HepG2 (cell line): ENCODE data around the gene SUPT6H. TPM values are rescaled to one million over a fixed set of nuclear protein-coding genes. Genes with fewer than 3 reads are reported as not detected.

ENCODE experiments used
- ATAC-seq: fragments of 200-7000 bp; cut with Tn5 transposase; 3 replicates; pipeline ENCODE4 v1.9.1; 2020; ENCODE audit warnings: mild to moderate bottlenecking, moderate library complexity
- BruUV-seq: library from RNA; stranded (reverse); fragments of 400-500 nt; replicated peaks from 2 replicates; lab custom pipeline; 2021; lab: Mats Ljungman, UMichigan
- CTCF ChIA-PET: fragments of 300-600 bp; formaldehyde crosslinking; extraction: SDS; loops from one replicate; lab custom pipeline; 2021; ENCODE audit warnings: low total read pairs, inconsistent platforms, low intra/inter-chr PET ratio; lab: Yijun Ruan, JAX
- POLR2A ChIA-PET: fragments of 350-600 bp; sonication (Branson Sonifier 250); formaldehyde crosslinking; loops from one replicate; lab custom pipeline; 2020; ENCODE audit warnings: antibody characterized with exemption, inconsistent platforms; lab: Yijun Ruan, JAX
- DNase-seq: peaks from one replicate; pipeline ENCODE4 v3.0.0-alpha.2; 2015; ENCODE audit warnings: low spot score
- FAIRE-seq: peaks from 3 replicates; lab custom pipeline; 2011; peaks lifted over from hg19 to GRCh38; lab: Jason Lieb, UNC
- H2AFZ ChIP-seq: one replicate; pipeline ENCODE4 v1.6.1; 2011; ENCODE audit warnings: low read length, inconsistent platforms
- H3K27ac ChIP-seq: fragments of 300-600 bp; 3 replicates; pipeline ENCODE4 v1.8.0; 2011; ENCODE audit warnings: mixed run types, mild to moderate bottlenecking, mixed read lengths, low read length, inconsistent platforms; ENCODE audit not compliant: insufficient read depth; ENCODE audit errors: extremely low read length
- H3K27me3 ChIP-seq, 2 experiments: fragments of 200-600 bp in 1 of 2; 2 replicates in 1 of 2; 3 replicates in 1 of 2; pipeline versions ENCODE4 v1.6.0 to v1.8.0; 2011; ENCODE audit warnings: low read length in 2 of 2, mild to moderate bottlenecking in 2 of 2, moderate library complexity in 2 of 2, inconsistent platforms in 1 of 2; ENCODE audit not compliant: insufficient read depth in 2 of 2, control insufficient read depth in 1 of 2
- H3K36me3 ChIP-seq, 2 experiments: fragments of 200-600 bp in 1 of 2; replicated peaks in 1 of 2; 2 replicates in 1 of 2; 3 replicates in 1 of 2; pipeline versions ENCODE4 v1.5.1 to v1.8.0; 2011; ENCODE audit warnings: low read length in 2 of 2, inconsistent platforms in 1 of 2; ENCODE audit not compliant: insufficient read depth in 2 of 2, control insufficient read depth in 1 of 2
- H3K4me1 ChIP-seq: 2 replicates; pipeline ENCODE4 v1.5.1; 2012; ENCODE audit warnings: low read length, inconsistent platforms; ENCODE audit not compliant: insufficient read depth
- H3K4me2 ChIP-seq: 2 replicates; pipeline ENCODE4 v1.6.0; 2011; ENCODE audit warnings: low read depth, low read length, inconsistent platforms
- H3K4me3 ChIP-seq, 3 experiments: fragments of 200-600 bp in 1 of 3; sonication (generic), shearing (Covaris generic) in 1 of 3; replicated peaks in 1 of 3; 2 replicates each; pipeline ENCODE4 v1.5.1; 2011 to 2016; ENCODE audit warnings: low read length in 3 of 3, inconsistent platforms in 2 of 3, low read depth in 2 of 3, mild to moderate bottlenecking in 2 of 3, control low read depth in 1 of 3, mixed read lengths in 1 of 3; ENCODE audit not compliant: insufficient read depth in 1 of 3
- H3K79me2 ChIP-seq: one replicate; pipeline ENCODE4 v1.6.1; 2011; ENCODE audit warnings: low read length, inconsistent platforms; ENCODE audit not compliant: insufficient read depth
- H3K9ac ChIP-seq: 2 replicates; pipeline ENCODE4 v1.6.0; 2011; ENCODE audit warnings: mild to moderate bottlenecking, low read depth, low read length, inconsistent platforms; ENCODE audit not compliant: insufficient read depth
- H3K9me3 ChIP-seq: 2 replicates; pipeline ENCODE4 v1.5.1; 2012; ENCODE audit warnings: mild to moderate bottlenecking, low read length
- H4K20me1 ChIP-seq: 2 replicates; pipeline ENCODE4 v1.6.0; 2011; ENCODE audit warnings: inconsistent platforms, mild to moderate bottlenecking, low read length, moderate library complexity; ENCODE audit not compliant: insufficient read depth
- ATF7-NPFF ChIP-seq: sonication (generic); formaldehyde crosslinking; IDR thresholded peaks from 2 replicates; pipeline ENCODE4 v1.8.1; 2023; ENCODE audit warnings: mild to moderate bottlenecking, low read depth, missing genetic modification reagents, moderate library complexity
- CBX5 ChIP-seq: sonication (generic); formaldehyde crosslinking; IDR thresholded peaks from 2 replicates; pipeline ENCODE4 v1.4.0; 2020; ENCODE audit warnings: missing genetic modification reagents, borderline replicate concordance
- ETV6 ChIP-seq: sonication (generic); formaldehyde crosslinking; conservative IDR thresholded peaks from 2 replicates; pipeline ENCODE4 v1.4.0; 2020; ENCODE audit warnings: missing genetic modification reagents
- HNF4A ChIP-seq: sonication (generic); formaldehyde crosslinking; IDR thresholded peaks from 2 replicates; pipeline ENCODE4 v1.4.0; 2020; ENCODE audit warnings: missing genetic modification reagents
- HNRNPLL ChIP-seq: fragments of 200-400 bp; formaldehyde crosslinking; IDR thresholded peaks from 2 replicates; pipeline ENCODE4 v1.6.1; 2017; ENCODE audit warnings: mild to moderate bottlenecking, low read depth, low read length; ENCODE audit not compliant: poor library complexity, severe bottlenecking
- KDM5B ChIP-seq: sonication (generic); formaldehyde crosslinking; IDR thresholded peaks from 2 replicates; pipeline ENCODE4 v1.4.0; 2020; ENCODE audit warnings: missing genetic modification reagents, mild to moderate bottlenecking, borderline replicate concordance
- LCORL ChIP-seq, 2 experiments: fragments of 450-650 bp in 1 of 2; sonication (generic) in 1 of 2; formaldehyde crosslinking in 1 of 2; IDR thresholded peaks; 2 replicates each; pipeline versions ENCODE4 v1.5.0 to v1.6.1; 2017 to 2020; ENCODE audit warnings: antibody characterized with exemption in 1 of 2, missing genetic modification reagents in 1 of 2
- SMAD9 ChIP-seq: sonication (generic); formaldehyde crosslinking; IDR thresholded peaks from 2 replicates; pipeline ENCODE4 v1.5.1; 2020; ENCODE audit warnings: mild to moderate bottlenecking, missing genetic modification reagents
- THAP7 ChIP-seq: sonication (generic); formaldehyde crosslinking; IDR thresholded peaks from 2 replicates; pipeline ENCODE4 v1.8.1; 2023; ENCODE audit warnings: mild to moderate bottlenecking, missing genetic modification reagents
- ZNF550 ChIP-seq: sonication (generic); formaldehyde crosslinking; IDR thresholded peaks from 2 replicates; pipeline ENCODE4 v1.4.0; 2020; ENCODE audit warnings: mild to moderate bottlenecking, missing genetic modification reagents, borderline replicate concordance
- ZNF761 ChIP-seq: sonication (generic); formaldehyde crosslinking; conservative IDR thresholded peaks from 2 replicates; pipeline ENCODE4 v1.4.0; 2020; ENCODE audit warnings: mild to moderate bottlenecking, missing genetic modification reagents
- WGBS: methylation state at CpG from one replicate; pipeline ENCODE4 v1.1.6; 2017; ENCODE audit warnings: low lambda C conversion rate; 5-methylcytosine and 5-hydroxymethylcytosine counted together
- in situ Hi-C: cut with HindIII; loops from 2 replicates; pipeline ENCODE4 v1.10.0; 2017; ENCODE audit warnings: low pct_unique_long_range_greater_than_20kb; ENCODE audit not compliant: extremely low pct_ligation_motif_present
- intact Hi-C: fragments of 100-400 bp; cut with micrococcal nuclease; formaldehyde crosslinking; loops from one replicate; pipeline ENCODE4 v1.10.0; 2022; ENCODE audit not compliant: unreplicated experiment
- polyA plus RNA-seq, 8 experiments: library from polyadenylated mRNA; depleted of rRNA in 3 of 8; stranded (reverse) in 7 of 8; unstranded in 1 of 8; fragments of >200 nt; fragmentation: Illumina TruSeq in 4 of 8; extraction: Trizol in 4 of 8; gene quantifications; 2 replicates each; pipeline versions ENCODE4 v1.2.1 to v1.2.3, GENCODE V29; 2011 to 2016; ENCODE audit warnings: low read depth in 4 of 8, missing spikeins in 1 of 8, mixed read lengths in 1 of 8; ENCODE audit not compliant: insufficient read depth in 1 of 8
- total RNA-seq, 5 experiments: library from RNA; depleted of rRNA; stranded (reverse); fragments of >200 nt; fragmentation: Illumina TruSeq; extraction: Trizol; gene quantifications; 2 replicates each; pipeline ENCODE4 v1.2.3, GENCODE V29; 2016; ENCODE audit warnings: low read depth in 1 of 5

Gene SUPT6H
- total and polyA plus RNA-seq, 2 of the 13 experiments (the other 11 are each of a cell fraction or from before 2014, with no cell fraction given), result 32.7 to 39.9 TPM

- TF ChIP-seq THAP7 (CRISPR knock-in tag) (no peak), ETV6 (CRISPR knock-in tag) (no peak; the same call in 1 of the 2 replicates)
Measured at GRCh38 chr17:28710861-28711722, 49.1 kb downstream of the SUPT6H start (continued).

DNA sequence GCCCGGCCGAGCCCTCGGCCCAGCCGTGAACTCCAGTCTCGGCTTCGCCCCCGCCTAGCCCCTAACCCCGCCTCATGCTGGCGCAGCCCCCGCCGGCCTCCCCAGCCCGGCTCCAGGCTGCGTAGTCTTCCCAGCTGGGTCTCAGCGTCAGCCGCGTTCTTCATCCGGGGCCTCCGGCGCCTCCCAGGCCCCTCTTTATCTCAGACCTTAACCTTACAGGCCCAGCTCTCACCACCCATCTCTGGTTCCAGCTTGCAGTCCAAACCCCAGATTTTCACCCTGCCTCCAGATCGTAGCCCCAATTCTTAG lies 49.7 kb downstream of the SUPT6H start, which contains the start of gene PROCA1:
TSS of gene PROCA1 (minus strand) at position 166 of the 309 bp plus-strand sequence. CDS start 228 bp downstream, outside the sequence.
- no peak for DNase-seq
- Histone ChIP-seq H3K27me3 (peaks cover 1 to 2% of the 10 kb centered on the region in 2 experiments; a peak in 2 of 5 replicates), H4K20me1 (no peaks in the 10 kb centered on the region), H3K4me3 (peak within 1 kb of the TSS; percentile 65 to 76 (median 67)), H3K79me2 (no peaks in the 10 kb centered on the region), H3K9ac (peak within 1 kb of the TSS; percentile 92), H2AFZ (no peak within 1 kb of the TSS), H3K9me3 (no peaks in the 10 kb centered on the region), H3K36me3 (no peaks in the 10 kb centered on the region), H3K4me2 (peak within 1 kb of the TSS; percentile 99), H3K4me1 (peaks cover 47% of the 10 kb centered on the region), H3K27ac (peak within 1 kb of the TSS; percentile 99)
- in situ Hi-C loops (no loop called here), intact Hi-C loops (no loop called here)
- no peak for ATAC-seq
- FAIRE-seq, result no peak
- TF ChIP-seq ZNF761 (CRISPR knock-in tag) (0 out of 2 replicates have a peak, but pooled peaks have one; percentile 16), KDM5B (CRISPR knock-in tag) (no peak), SMAD9 (0 out of 2 replicates have a peak, but pooled peaks have one; percentile 7), CBX5 (CRISPR knock-in tag) (no peak), LCORL (IDR thresholded peaks at IDR 0.05) (no peak), LCORL (CRISPR knock-in tag; IDR thresholded peaks at IDR 0.05) (no peak), HNRNPLL (peak; percentile 0), HNF4A (CRISPR knock-in tag) (no peak), ZNF550 (no peak), ATF7-NPFF (CRISPR knock-in tag) (0 out of 2 replicates have a peak, but pooled peaks have one; percentile 1)
- no TSS peak for BruUV-seq
- POLR2A ChIA-PET, result interaction anchor here (0.6 to 10.8 kb wide), 13 partner anchors 9 to 143 kb away, joined by 3 to 220 read pairs (median 19); partner anchors contain the start of genes BLTP2, ERAL1, NEK8 and RPL23A
- CTCF ChIA-PET, result no interaction called here
- 82% methylated on average over 20 of the region's 20 CpGs for WGBS
